ENCODE data around the gene IPO4.

The IPO4 gene

DNA sequence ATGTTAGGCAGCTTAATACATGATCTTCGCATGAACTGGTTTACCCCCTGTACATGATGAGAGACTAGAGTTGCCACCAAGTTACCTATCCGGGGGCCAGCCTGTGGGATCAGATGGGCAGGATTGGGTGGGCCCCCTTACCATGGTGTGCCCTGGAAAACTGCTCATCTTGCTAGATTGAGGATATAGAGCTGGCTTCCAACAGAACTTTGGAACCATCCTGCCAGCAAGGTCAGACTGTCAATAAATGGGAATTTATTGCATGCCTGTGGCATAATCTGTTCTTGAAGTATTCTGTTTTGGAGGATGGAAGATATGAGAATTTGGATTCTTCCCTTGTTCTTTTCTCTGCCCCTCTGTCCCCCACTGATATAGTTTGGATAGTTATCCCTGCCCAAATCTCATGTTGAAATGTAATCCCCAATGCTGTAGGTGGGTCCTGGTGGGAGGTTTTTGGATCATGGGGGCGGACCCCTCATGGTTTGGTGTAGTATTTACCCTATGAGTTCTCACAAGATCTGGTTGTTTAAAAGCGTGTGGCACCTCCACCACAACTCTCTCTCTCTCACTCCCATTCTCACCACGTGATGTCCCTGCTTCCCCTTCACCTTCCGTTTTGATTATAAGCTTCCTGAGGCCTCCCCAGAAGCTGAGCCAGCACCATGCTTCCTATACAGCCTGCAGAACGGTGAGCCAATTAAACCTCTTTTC lies 10.4 kb upstream of the IPO4 start:
- TF ChIP-seq, protein P1, sequence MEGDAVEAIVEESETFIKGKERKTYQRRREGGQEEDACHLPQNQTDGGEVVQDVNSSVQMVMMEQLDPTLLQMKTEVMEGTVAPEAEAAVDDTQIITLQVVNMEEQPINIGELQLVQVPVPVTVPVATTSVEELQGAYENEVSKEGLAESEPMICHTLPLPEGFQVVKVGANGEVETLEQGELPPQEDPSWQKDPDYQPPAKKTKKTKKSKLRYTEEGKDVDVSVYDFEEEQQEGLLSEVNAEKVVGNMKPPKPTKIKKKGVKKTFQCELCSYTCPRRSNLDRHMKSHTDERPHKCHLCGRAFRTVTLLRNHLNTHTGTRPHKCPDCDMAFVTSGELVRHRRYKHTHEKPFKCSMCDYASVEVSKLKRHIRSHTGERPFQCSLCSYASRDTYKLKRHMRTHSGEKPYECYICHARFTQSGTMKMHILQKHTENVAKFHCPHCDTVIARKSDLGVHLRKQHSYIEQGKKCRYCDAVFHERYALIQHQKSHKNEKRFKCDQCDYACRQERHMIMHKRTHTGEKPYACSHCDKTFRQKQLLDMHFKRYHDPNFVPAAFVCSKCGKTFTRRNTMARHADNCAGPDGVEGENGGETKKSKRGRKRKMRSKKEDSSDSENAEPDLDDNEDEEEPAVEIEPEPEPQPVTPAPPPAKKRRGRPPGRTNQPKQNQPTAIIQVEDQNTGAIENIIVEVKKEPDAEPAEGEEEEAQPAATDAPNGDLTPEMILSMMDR (IDR thresholded peaks at IDR 0.05; ENCODE audit: low read depth, low read length) = no peak
- no peak overlapping the region for H3K4me3 ChIP-seq (ENCODE audit: low read depth, low read length)

DNA sequence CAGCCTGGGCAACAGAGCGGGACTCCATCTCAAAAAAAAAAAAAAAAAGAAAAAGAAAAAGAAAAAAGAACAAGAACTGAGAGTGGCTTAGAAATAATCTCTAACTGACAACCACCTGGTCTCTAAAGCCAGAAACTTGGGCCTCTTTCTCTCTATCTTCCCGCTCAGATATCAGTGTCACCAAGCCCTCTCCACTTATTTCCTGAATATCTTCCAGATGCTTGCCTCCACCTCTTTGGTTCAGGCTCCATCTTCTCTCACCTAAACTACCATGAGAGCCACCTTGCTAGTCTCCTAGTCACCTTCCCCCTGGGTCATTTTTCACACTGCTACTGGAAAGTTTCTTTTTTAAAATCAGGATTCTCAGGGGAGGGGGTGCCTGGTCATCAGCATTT lies 8.4 kb upstream of the IPO4 start:
- no peak overlapping the region for H3K4me3 ChIP-seq (ENCODE audit: low read depth, low read length)
- TF ChIP-seq, protein P1 (IDR thresholded peaks at IDR 0.05; ENCODE audit: low read depth, low read length) = no peak

DNA sequence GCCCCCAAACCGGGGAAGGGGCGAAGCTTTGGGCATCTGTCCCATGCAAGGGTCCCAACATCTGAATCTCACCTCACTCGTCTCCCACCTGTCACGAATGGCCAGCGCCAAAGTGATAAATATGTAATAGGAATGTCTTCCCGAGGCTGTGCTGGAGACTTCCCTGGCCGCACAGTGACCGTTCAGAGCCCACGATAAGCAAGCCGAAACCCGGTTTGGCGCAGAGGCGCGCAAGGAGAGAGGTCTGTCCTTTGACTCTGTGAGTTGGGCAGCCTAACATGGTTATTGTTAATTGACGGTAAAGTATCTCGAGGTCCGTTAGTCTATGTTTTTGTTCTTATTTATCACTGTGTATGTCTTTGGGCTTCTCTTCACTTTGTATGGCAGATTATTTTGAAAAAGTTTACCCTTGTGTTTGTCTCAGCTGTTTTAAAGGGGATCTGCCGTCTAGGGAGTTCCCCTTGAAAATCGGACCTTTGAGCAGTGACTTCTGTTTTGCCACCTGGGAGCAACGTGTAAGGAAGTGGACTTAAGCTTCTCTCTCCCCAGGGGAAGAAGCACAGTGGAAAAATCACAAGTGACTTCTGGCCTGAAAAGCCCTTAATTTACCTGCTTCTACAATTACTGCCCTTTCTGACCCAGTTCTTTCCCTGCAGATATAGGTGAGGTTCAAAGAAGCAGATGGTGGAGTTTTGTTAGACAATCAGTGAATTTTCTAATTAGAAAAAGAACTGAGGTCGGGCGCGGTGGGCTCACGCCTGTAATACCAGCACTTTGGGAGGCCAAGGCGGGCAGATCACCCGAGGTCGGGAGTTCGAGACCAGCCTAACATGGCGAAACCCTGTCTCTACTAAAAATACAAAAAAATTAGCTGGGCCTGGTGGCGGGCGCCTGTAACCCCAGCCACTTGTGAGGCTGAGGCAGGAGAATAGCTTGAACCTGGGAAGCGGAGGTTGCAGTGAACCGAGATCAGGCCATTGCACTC lies 7.7 kb upstream of the IPO4 start:
- TF ChIP-seq, protein P1 (IDR thresholded peaks at IDR 0.05; ENCODE audit: low read depth, low read length) = no peak

DNA sequence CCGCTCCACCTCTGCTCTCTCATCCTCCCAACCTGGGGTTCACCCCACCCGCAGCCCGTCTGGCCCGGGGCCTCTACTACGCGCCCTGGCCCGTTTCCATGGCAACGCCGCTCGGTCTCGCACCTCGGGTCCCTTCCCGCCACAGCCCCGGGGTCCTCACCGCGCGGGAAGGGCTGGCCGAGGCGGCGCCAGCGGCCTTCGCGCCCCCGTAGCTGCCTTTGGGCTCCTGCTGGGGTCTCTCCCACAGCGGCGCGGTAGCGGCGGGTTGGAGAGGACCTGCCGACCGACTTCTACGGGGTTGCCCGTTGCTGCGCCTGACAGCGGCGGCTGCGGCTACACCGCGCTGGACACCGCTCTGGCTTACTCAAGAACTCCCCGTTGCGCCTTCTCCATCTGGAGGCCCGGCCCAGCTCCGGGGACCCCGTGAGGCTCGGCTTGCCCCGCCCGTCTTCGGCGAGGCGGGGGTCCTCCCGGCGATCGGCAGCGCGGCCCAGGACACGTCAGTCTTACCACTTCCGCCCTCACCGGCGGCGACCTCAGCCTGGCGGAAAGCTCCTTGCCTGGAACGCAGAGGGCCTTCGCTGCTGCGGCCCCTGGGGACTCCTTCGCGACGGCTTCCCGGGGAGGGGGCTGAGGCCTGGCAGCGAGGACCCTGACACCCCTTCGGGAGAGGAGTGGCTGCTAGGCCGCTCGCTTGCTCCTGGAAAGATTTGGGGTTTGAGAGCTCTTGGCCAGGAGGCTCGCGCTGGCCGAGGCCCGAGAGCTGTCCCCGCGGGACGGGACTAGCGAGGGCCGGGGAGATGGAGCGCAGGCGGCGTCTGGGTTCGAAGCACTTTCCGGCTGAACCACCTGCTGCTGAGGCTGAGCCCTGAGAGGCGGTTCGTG lies 6.8 kb upstream of the IPO4 start, which contains the start of gene TM9SF1:
TSS of gene TM9SF1 (minus strand) at position 256 of the 885 bp plus-strand sequence. CDS start 422 bp downstream, outside the sequence.
- TF ChIP-seq, protein P1 (IDR thresholded peaks at IDR 0.05; ENCODE audit: low read depth, low read length) = no peak
- peak within 1 kb of the TSS; percentile 89 for H3K4me3 ChIP-seq (ENCODE audit: low read depth, low read length)

More for the DNA sequence above, 7.7 kb upstream of the IPO4 start:
- peak overlapping the region; percentile 89 for H3K4me3 ChIP-seq (ENCODE audit: low read depth, low read length)

DNA sequence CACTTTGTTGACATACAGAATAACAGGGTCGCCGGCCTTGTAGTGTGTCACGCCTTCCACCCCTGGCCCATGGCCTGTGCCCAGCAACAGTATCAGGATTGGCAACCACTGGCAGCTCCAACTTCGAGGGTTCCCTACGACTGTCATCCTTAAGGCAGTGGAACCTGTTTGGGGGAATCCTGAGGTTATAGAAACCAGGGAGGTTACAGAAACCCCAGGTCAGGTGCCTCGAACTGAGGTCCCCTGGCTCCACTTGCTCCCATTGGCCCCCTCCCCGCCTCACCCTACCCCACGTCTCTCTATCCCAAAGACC lies 6.2 kb upstream of the IPO4 start:
- H3K4me3 ChIP-seq (ENCODE audit: low read depth, low read length) = peak overlapping the region; percentile 89
- TF ChIP-seq, protein P1 (IDR thresholded peaks at IDR 0.05; ENCODE audit: low read depth, low read length) = no peak

DNA sequence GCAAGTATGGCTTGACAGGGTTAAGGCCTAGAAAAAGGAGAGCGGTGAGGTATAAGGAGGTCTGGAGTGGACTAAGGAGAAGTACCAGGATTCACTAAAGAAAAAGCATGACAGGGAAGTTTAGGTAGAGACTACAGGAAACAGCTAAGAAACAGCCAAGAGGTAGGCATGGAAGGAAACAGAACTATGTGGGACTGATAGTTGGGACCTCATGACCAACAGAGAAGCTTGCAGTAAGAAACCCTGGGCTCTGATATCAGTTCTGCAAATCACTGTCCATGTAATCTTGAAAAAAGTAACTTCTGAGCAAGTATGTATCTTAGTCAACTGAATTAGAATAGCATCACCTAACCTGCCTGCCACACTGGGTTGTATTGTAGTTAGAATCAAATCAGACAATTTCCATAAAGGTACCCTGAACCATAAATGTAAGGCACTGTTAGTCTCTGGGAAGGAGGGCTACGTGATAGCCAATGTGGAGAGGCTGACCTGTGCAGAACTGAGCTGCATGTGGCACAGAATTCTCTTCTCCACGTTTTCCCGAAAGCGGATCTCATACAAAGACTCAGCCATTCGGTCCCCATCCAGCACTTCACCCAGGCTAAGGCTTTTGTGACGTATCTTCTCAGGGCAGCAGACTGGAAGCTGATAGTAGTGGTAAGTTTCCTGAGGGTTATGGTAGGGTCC lies 5.7 kb upstream of the IPO4 start:
- TF ChIP-seq, protein P1 (IDR thresholded peaks at IDR 0.05; ENCODE audit: low read depth, low read length) = no peak
- H3K4me3 ChIP-seq (ENCODE audit: low read depth, low read length) = peak overlapping the region; percentile 89
